Eye (tissue), 1 donor: ENCODE results near the gene RBM15B.
"Not testable (repeated sequence)": the region's sequence is repeated elsewhere in the genome, so short reads cannot be mapped to it uniquely, and the experiment has no call there.

ENCODE experiments used
- DNase-seq: peaks from one replicate; pipeline ENCODE4 v3.0.0-alpha.2; 2015

Gene RBM15B, protein sequence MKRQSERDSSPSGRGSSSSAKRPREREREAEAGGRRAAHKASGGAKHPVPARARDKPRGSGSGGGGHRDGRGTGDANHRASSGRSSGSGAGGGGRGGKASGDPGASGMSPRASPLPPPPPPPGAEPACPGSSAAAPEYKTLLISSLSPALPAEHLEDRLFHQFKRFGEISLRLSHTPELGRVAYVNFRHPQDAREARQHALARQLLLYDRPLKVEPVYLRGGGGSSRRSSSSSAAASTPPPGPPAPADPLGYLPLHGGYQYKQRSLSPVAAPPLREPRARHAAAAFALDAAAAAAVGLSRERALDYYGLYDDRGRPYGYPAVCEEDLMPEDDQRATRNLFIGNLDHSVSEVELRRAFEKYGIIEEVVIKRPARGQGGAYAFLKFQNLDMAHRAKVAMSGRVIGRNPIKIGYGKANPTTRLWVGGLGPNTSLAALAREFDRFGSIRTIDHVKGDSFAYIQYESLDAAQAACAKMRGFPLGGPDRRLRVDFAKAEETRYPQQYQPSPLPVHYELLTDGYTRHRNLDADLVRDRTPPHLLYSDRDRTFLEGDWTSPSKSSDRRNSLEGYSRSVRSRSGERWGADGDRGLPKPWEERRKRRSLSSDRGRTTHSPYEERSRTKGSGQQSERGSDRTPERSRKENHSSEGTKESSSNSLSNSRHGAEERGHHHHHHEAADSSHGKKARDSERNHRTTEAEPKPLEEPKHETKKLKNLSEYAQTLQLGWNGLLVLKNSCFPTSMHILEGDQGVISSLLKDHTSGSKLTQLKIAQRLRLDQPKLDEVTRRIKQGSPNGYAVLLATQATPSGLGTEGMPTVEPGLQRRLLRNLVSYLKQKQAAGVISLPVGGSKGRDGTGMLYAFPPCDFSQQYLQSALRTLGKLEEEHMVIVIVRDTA

GRCh38 chr3:51391075-51391565 lies at the start of gene RBM15B:
RBM15B (plus strand) TSS chr3:51391285; CDS start chr3:51391400, 115 bp downstream.
- DNase-seq = peak; percentile 98

- no peak for DNase-seq
Observed at GRCh38 chr3:51343918-51344687, 47.0 kb upstream of the RBM15B start.

DNA sequence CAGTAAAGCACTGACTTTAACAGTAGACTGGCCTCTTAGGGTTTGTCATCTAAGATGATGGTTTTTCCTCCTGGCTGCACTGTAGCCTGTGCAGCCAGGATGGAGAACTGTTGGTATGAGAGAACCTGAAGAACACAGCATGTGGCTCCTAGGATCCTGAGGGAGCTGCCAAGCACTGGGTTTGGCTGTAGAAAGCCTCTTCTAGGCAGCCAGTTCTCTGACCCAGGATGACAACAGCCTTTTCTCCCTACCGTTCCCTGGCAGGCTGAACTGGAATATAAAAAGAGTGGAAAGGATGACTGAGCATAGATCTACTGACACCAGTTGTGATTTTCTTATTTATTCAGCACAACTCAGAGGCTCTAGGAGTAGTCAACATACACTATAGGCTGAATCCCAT lies 40.3 kb upstream of the RBM15B start:
- no peak for DNase-seq

DNA sequence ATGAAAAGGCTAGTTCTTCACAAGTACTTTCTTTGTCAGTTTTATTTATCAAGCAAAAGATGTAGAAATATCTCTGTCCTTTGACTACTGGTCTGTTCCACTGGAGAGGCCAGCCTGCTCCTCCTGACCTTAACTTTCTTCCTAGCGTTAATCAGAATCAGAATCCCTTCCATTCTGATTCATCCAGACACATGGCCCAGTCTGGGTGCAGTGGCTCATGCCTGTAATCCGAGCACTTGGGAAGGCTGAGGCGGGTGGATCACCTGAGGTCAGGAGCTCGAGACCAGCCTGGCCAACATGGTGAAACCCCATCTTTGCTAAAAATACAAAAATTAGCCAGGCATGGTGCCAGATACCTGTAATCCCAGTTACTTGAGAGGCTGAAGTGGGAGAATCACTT lies 38.0 kb upstream of the RBM15B start:
- no peak for DNase-seq

- no peak for DNase-seq
Observed at GRCh38 chr3:51353691-51354090, 37.4 kb upstream of the RBM15B start.

DNA sequence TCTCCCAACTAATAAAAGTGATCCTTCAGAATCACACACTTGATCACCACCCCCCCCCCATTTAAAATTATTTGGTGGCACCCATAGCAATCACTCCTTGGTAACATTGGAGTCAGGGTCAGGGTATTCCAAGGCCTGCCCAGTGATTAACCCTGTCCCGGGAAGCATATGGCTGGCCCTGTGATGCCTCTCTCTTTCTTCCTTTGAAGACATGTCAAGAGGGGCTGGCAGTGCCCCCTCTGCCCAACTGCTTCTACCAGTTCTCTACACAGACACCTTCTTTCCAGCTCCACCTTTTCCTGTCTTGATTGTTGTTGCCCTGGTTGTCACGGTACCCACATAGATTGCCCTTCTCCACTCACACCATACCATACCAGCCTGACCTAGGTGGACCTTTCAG lies 36.9 kb upstream of the RBM15B start:
- DNase-seq = no peak

DNA sequence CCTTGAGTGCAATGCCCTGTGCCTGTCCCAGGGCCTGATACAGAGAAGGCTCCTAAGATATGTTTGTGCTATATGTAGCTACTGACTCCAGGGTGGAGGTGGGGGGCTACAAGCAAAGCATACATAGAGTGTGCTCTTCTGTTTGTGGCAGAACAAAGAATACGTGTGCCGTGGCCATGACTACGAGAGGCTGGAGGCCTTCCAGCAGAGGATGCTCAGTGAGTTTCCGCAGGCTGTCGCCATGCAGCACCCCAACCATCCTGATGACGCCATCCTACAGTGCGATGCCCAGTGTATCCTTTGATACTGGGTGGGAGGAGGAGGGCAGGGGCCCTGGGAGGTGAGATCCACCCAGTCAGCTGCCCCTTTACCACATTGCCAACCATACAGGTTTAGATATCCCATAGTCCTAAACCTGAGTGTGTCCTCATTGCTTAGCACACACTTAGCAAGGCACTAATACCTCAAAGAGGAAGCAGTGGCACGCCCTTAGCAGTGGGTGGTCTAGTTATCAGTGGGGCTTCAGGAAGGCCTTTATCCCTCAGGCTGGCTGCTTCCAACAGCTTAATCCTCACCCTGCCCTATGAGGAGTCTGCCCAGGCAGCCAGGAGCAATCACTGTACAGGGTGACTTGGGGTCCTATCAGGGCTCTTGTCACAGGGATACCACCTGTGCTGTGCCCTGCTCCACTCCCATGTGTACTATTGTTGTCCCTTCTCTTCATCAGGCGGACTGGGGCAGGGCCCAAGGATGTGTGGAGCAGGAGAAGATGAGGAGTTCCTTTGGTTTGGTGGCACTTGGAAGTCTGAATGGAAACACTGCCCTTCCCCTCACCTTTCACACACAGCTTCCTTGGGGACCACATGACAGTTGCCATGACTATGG lies 36.1 kb upstream of the RBM15B start:
- no peak for DNase-seq

GRCh38 chr3:51355891-51356578 lies 35.0 kb upstream of the RBM15B start:
- DNase-seq = no peak

- no peak for DNase-seq
Observed at GRCh38 chr3:51357856-51358255, 33.2 kb upstream of the RBM15B start.

DNA sequence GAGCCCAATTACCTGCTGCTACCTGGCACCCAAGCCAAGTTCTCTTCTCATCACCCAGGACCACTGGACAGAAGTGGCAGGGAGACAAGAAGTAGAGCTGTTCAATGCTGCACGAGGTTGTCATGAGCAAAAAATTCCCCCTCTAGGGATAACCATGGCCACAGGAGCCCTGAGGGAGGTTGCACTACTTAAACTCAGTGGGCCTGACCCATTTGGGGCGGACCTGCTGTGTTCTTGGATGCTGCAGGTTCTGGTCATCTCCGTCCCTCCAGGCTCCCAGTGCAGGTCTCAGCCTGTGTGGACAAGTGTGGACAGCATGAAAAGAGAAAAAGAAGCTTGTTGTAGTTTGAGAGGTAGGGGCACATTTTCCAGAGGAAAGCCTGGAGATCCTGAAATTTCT lies 32.1 kb upstream of the RBM15B start:
- DNase-seq = no peak

- no peak for DNase-seq
Observed at GRCh38 chr3:51360806-51361205, 30.3 kb upstream of the RBM15B start.

DNA sequence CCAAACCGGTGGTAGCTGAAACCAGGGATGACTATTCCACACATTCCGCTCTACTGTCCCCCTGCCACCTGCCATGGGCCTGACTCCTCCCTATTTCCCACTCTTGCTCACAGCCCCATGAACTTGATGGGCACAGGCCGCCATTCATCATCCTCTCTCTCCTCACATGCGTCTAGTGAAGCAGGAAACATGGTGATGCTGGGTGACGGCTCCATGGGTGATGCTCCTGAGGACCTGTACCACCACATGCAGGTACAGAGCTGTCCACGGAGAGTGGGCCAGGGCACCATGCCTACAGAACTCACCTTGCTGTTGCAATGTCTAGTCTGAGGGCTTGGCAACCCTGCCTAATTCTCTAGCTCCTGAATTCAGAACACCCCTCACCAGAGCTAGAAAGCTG lies 29.3 kb upstream of the RBM15B start:
- no peak for DNase-seq

- no peak for DNase-seq
Observed at GRCh38 chr3:51362476-51362875, 28.6 kb upstream of the RBM15B start.

GRCh38 chr3:51368276-51368675 lies 22.8 kb upstream of the RBM15B start:
- not testable (repeated sequence) for DNase-seq

- DNase-seq = peak; percentile 89
Observed at GRCh38 chr3:51371943-51372557, 19.0 kb upstream of the RBM15B start.

GRCh38 chr3:51373658-51374421 lies 17.2 kb upstream of the RBM15B start:
- no peak for DNase-seq

GRCh38 chr3:51374456-51374855 lies 16.6 kb upstream of the RBM15B start:
- DNase-seq = no peak

- DNase-seq = no peak
Observed at GRCh38 chr3:51375136-51375535, 15.9 kb upstream of the RBM15B start.

GRCh38 chr3:51375571-51375970 lies 15.5 kb upstream of the RBM15B start:
- no peak for DNase-seq

DNA sequence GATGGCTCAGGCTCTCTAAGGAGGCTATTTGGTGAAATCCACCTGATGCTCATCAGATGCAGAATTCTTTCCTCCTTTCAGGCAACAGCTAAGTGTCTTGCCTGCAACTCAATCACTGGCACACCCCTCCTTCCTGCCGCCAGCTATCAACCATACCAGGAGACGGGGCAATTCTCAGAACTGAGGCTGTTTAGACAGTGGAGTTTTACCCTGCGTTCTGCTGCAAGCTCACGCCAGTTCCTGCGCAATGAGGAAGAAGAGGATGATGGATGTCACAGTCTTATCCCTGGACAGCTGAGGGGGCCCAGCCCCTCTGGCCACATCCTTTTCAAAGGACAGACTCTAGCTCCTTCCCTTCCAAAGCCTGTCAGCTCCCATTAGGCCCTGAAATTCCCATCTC lies 13.0 kb upstream of the RBM15B start:
- no peak for DNase-seq
